Upper lobe of left lung (tissue), 4 donors: ENCODE results near the gene GPC2.

Experiments
- POLR2A ChIP-seq, 4 donors: fragments of 450-650 bp; IDR thresholded peaks; one replicate each; pipeline ENCODE4 v1.5.1; 2016 to 2017; ENCODE audit warnings: antibody characterized with exemption in 4 of 4, mild to moderate bottlenecking in 2 of 4
- POLR2AphosphoS5 ChIP-seq, 2 donors: sonication (generic); formaldehyde crosslinking; IDR thresholded peaks; one replicate each; pipeline ENCODE4 v1.5.1; 2017; ENCODE audit warnings: antibody characterized with exemption in 2 of 2
- TF ChIP-seq, protein P1 (sequence below), 6 experiments: fragments of 450-650 bp in 4 of 6; fragments of 200-600 bp in 2 of 6; sonication (generic) in 2 of 6; IDR thresholded peaks; one replicate each; pipeline ENCODE4 v1.5.1; 2016 to 2019; ENCODE audit warnings: antibody characterized with exemption in 6 of 6

DNA sequence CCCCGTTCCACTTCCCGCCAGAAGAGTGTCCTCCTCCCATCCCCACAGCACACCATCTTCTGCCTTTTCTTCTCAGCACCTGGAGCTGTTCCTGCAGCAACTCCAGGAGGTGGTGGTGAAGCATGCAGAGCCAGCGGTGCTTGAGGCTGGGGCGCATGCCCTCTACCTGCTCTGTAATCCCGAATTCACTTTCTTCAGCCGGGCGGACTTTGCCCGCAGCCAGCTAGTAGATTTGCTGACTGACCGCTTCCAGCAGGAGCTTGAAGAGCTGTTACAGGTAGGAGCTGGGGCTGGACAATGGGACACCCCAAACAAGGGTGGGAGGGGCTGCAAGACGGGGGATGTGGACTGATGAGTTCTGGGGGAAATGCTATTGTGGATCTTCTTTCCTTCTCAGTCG is 23.5 kb upstream of the GPC2 start:
- TF ChIP-seq, protein P1, sequence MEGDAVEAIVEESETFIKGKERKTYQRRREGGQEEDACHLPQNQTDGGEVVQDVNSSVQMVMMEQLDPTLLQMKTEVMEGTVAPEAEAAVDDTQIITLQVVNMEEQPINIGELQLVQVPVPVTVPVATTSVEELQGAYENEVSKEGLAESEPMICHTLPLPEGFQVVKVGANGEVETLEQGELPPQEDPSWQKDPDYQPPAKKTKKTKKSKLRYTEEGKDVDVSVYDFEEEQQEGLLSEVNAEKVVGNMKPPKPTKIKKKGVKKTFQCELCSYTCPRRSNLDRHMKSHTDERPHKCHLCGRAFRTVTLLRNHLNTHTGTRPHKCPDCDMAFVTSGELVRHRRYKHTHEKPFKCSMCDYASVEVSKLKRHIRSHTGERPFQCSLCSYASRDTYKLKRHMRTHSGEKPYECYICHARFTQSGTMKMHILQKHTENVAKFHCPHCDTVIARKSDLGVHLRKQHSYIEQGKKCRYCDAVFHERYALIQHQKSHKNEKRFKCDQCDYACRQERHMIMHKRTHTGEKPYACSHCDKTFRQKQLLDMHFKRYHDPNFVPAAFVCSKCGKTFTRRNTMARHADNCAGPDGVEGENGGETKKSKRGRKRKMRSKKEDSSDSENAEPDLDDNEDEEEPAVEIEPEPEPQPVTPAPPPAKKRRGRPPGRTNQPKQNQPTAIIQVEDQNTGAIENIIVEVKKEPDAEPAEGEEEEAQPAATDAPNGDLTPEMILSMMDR (IDR thresholded peaks at IDR 0.05): no peak
- TF ChIP-seq POLR2A (IDR thresholded peaks at IDR 0.05) (no peak), POLR2AphosphoS5 (IDR thresholded peaks at IDR 0.05) (no peak)
